ENCODE measurements around the gene CACNA1H.

- TF ChIP-seq CTCF (IDR thresholded peaks at IDR 0.05) (no peak), POLR2A (IDR thresholded peaks at IDR 0.05; ENCODE audit: low read depth) (no peak), POLR2AphosphoS5 (IDR thresholded peaks at IDR 0.05) (no peak)
Observed at GRCh38 chr16:1107141-1107540, 45.8 kb upstream of the CACNA1H start.
